Astrocyte (in vitro differentiated cells and primary cell): ENCODE results near the gene TKT.

Experiments
- EZH2 ChIP-seq: IDR thresholded peaks from 2 replicates; pipeline ENCODE4 v1.6.1; 2012; ENCODE audit warnings: mild to moderate bottlenecking, low read length, inconsistent platforms; ENCODE audit not compliant: insufficient read depth
- TF ChIP-seq, protein P1 (sequence below): IDR thresholded peaks from 2 replicates; pipeline ENCODE4 v1.5.1; 2011; ENCODE audit warnings: low read depth, mild to moderate bottlenecking, inconsistent platforms, low read length, moderate library complexity; ENCODE audit not compliant: insufficient read depth

DNA sequence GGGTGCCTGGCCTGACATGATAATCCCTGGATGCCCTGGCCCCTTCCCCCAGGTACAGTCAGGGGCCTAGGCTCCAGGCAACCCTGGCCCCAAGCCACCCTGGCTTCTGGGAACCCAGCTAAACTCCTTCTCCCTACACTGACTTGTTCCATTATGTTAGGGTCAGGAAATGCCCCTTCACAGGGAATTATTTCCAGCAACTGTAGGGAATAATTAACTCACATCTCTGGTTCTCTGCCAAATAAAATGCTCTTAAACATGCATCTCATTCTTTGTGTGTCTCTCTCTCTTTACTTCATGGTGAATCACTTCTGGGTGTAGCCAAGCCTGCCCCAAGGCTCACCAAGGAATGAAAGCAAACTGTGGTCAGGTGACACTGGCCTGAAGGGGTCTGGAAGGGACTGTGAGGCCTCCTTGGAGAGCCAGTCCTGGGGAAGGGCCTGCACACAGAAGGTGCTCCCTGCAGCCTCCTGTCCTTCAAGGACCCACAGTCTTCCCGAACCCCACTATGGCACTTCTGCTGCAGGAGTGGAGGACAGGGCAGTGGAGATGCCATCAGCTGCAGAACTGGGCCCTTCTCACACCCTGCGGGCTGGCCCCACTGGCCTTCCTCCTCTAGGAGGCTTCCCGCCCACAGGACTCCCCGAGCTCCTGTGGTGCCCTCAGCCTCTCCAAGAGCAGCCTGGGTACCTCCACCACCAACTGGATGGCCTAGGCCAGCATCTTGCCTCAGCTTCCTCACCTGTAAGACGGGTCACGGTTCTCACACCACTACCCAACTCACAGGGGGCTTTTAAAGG, 17.6 kb downstream of the TKT start:
- TF ChIP-seq, protein P1, sequence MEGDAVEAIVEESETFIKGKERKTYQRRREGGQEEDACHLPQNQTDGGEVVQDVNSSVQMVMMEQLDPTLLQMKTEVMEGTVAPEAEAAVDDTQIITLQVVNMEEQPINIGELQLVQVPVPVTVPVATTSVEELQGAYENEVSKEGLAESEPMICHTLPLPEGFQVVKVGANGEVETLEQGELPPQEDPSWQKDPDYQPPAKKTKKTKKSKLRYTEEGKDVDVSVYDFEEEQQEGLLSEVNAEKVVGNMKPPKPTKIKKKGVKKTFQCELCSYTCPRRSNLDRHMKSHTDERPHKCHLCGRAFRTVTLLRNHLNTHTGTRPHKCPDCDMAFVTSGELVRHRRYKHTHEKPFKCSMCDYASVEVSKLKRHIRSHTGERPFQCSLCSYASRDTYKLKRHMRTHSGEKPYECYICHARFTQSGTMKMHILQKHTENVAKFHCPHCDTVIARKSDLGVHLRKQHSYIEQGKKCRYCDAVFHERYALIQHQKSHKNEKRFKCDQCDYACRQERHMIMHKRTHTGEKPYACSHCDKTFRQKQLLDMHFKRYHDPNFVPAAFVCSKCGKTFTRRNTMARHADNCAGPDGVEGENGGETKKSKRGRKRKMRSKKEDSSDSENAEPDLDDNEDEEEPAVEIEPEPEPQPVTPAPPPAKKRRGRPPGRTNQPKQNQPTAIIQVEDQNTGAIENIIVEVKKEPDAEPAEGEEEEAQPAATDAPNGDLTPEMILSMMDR: no peak
- TF ChIP-seq EZH2: no peak
